Hematopoietic multipotent progenitor cell treated with erythropoietin and hydrocortisone succinate and interleukin-3 and kit ligand, for 6 days (in vitro differentiated cells): ENCODE measurements around the gene TBL1X.
"Not testable (repeated sequence)": the region's sequence is repeated elsewhere in the genome, so short reads cannot be mapped to it uniquely, and the experiment has no call there.

Experiments
- DNase-seq: peaks from one replicate; pipeline ENCODE4 v3.0.0-alpha.2; 2015

Gene TBL1X

DNA sequence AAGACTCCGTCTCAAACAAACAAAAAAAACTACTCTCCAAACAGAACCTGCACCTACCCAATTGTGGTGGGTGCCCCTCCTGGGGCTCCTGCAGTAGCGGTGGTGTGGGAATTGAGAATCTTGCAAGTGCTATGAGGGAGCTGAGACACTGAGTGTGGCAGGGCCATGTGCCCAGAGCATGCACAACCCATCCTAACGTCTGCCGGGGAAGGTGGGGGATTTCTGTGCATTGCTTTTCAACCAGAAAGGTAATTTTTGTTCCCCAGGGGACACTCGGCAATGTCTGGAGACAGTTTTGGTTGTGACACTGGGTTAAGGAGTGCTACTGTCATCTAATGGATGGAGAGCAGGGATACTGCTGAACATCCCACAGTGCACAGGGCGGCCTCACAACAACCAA is 35.7 kb downstream of the TBL1X start:
- DNase-seq: no peak

DNA sequence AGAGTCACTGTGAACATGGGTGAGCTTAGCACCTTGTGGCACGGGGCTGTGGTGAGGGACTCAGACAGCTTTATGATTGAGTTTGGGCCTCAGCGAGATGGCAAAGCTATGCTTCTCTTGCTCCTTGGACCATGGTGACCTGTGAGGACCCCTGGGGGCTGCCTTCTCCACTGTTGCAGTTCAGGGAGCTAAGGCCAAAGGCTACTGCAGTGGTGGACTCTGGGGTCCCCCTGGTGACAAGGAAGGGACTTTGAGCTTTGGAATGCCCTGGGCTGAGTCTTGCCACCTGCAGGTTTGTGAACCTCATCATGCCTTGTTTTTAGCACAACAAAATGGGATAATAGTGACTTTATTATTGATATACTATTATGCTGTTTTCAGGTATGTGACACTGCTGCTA is 36.5 kb downstream of the TBL1X start:
- no peak for DNase-seq

DNA sequence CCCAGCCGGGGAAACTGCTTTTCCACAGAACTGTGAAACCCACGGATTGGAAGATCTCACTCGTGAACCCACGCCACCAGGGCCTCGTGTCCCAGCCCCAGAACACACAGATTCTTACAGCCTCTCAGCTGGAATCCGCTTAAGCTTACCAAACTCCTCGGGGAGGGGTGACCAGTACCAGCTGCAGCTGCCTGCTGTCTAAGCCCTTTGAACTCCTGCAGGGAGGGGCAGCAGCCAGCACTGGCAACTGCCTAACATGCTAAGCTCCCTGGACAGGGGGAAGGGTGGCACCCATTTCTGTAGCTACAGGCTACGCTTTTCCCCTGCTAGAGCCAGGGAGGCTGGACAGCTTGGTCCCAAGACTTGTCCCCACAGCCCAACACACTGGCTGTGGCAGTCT is 38.4 kb downstream of the TBL1X start:
- DNase-seq: no peak

DNA sequence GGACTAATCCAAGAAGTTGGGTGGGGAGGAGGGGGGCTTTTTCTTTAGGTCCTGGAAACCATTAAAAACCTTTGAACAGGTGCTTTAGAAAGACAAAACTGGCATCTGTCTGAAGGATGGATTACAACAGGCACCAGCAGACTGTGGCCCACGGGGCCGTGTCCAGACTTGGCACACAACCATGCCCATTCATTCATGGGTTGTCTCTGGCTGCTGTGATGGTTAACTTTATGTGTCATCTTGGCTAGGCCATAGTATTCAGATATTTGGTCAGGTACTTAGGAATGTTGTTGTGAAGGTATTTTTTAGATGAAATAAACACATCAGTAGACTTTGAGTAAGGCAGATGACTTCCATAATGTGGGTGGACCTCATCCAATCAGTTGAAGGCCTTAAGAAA is 45.5 kb downstream of the TBL1X start:
- DNase-seq: no peak

DNA sequence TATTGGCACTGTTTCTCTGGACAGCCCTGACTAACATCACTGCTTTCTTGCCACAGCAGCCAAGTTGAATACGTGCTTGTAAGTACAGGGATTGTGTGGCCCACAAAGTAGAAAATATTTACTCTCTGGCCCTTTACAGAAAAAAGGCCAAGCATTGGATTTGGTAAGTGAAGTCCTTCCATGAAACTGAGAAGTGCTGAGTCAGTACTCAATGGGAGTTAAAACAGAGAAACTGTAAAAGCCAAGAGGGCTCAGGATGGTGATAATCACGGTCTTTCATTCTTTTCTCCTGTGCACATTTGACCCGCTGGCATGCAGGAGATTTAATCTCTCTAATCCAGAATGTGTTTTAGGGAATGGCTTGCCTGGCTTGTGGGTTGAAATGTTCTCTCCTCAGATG is 46.1 kb downstream of the TBL1X start:
- DNase-seq: no peak

DNA sequence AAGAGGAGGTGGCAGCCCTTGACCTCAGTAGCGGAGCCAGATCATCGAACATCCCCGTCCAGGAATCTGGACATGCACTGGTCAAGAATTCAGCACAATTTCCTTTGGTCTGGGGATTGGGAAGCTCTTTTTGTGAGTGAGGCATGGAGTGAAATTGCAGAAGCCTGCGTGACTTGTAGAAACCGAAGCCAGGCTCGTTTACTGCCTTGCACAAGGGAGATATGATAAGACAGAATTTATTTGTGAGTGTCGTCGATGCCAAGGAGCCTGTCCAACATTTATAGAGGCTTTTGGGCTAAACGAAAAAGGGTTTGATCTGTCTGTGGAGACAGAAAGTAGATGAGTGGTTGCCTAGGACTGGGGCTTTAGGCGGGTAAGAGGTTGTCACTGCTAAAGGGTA is 50.6 kb downstream of the TBL1X start:
- peak; percentile 48 for DNase-seq

DNA sequence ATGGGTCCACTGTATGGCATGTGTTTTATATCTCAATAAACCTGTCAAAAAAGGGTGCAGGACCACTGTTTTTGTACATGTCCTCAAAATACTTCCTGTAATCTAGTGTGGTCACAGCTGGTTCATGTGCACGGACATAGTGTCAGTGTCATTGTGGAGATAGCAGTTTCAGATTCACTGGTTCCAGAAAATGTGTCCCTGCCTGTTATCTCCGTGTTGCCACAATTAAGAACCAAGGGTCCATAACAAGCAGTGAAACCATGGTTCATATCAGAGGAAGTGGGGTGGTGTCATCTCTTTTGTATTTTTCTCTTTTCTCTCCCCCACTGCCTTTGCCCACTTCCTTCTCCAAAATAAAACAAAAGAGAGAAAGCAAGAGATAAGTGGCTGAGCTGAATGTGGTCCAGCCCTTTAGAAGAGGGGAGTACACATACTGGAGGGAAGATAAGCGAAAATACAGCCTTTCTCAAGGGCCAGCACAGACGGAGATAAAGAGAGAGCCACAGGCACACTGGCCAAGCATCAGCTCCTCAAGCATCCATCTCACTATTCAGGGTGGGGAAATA is 51.2 kb downstream of the TBL1X start:
- peak; percentile 91 for DNase-seq

DNA sequence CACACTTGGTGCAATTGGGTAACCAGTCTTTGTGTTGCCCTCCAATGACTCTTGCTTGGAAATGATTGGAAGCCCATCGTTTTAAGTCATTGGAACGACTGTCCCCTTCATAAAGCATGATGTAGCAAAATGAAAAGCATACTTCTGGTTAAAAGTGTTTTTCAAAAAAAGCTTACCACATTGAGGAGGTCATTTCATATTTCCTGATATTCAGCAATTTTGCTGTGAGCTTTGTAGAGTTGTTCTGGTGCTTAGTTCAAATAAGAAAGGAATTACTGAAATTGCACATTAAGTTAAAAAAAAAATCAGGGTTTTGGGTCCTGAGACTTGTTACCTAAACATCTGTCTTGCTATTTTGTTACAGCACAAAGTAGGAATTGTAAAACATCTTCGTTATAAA is 51.8 kb downstream of the TBL1X start:
- DNase-seq: no peak

DNA sequence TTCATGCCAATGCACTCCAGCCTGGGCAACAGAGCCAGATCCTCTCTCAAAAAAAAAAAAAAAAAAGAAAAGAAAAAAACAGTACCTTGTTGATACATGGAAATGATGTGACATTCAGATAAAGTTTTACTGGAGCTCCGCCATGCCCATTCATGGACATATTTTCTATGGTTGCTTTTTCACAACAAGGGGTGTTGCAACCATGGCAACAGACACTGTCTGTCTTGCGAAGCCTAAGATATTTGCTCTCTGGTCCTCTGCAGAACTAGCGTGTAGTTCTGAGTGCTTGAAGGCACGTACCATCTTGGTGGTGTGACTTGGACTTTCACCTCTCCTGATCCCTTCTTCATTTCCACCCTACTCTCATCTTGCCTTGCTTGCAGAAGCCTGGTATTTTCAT is 53.2 kb downstream of the TBL1X start:
- DNase-seq: no peak

DNA sequence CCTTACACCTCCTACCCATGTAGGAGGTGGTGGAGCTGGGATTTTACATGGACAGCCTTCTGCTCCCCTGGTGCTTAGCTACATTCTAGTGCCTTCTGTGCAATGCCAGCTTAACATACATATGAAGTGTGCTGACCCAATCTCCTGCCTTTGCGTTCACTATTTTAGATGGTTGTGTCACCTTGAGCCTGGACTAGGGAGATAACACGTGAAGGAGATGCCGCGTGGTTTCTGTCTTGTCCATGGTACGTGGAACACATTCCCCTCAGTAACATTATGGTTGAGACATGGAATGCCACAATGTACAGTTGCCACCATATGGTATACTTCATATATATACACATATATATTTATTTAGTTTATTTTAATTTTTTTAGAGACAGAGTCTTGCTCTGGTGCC is 54.0 kb downstream of the TBL1X start:
- no peak for DNase-seq

DNA sequence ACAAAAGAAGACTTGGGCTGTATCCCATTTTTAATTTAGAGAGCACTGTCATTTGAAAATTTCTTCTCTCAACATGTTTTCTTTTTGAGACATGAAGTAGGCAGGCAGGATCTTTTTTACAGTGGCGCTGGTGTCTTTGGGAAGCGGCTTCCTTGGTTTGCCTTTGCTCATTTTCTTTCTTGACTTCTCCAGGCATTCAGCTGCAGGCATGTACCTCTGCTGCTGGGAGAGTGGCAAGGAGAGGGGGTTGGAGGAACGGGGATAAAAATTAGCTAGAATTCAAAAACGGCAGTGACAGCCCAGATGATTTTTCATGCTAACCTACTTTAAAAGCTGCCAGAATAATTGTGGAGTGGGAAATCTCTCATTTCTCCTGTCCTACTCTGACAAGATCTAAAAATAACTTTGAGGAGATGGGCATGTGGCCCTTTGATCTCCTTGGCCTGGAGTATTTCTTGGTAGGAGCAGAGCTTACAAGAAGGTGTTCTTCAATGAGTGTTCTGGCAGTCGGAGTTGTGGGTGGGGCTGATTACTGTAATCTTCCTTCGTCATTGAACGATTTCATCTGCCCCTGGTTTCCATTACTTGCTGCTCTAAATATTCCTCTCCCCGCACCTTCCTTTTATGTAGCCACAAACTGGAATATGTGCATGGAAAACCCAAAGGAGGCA is 54.8 kb downstream of the TBL1X start:
- DNase-seq: peak; percentile 35

DNA sequence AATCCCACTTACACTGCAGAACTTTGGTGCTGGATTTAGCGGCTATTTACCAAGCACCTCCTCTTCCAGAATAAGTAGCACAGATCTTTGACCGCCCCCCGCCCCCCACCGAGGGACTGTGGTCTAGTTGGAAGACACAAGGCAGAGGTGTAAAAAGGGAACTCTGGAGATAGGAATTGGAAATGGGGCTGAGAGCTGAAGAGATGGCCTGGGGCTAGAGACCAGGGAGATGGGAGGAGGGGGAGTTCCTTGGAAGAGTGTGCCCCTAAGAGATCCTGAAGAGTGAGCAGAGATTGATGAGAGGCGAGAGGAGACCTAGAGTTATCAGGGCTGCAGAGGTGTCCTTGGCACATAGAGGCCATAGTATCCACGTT is 55.3 kb downstream of the TBL1X start:
- no peak for DNase-seq

DNA sequence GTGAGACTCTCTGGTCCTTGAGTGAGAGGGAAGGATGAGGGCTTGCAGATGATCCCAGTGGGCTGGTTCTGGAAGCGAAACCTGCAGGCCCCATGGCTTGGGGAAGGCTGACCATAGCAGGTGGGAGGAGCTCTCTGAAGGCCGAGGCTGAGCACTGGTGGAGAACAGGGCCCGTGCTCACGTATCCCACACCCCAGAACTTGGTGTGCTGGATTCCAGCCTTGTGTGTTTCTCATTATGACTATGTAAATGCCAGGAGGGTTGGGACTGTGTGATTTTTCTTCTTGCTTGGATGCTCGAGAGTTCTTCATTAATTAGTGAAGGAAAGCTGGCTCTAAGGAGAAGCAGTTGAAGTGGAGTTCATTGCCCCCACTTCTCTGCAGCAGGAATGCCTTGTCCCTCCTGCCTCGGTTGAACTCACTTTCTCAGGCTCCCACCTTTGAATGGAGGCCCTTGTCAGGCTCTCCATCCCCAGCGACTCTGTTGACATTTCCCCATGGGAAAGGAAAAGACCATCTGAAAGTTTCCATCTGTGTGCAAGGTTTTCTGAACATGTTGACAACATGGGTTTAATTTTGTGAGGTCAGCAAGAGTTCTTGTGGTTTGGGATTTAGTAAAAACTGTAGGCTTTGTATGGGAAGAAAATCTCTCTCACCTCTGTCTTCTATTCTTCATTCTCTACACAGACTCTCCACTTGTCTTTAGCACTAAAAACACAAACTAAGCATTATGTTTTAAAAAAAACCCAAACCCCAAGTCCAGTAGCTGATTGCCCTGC is 57.7 kb downstream of the TBL1X start:
- no peak for DNase-seq

DNA sequence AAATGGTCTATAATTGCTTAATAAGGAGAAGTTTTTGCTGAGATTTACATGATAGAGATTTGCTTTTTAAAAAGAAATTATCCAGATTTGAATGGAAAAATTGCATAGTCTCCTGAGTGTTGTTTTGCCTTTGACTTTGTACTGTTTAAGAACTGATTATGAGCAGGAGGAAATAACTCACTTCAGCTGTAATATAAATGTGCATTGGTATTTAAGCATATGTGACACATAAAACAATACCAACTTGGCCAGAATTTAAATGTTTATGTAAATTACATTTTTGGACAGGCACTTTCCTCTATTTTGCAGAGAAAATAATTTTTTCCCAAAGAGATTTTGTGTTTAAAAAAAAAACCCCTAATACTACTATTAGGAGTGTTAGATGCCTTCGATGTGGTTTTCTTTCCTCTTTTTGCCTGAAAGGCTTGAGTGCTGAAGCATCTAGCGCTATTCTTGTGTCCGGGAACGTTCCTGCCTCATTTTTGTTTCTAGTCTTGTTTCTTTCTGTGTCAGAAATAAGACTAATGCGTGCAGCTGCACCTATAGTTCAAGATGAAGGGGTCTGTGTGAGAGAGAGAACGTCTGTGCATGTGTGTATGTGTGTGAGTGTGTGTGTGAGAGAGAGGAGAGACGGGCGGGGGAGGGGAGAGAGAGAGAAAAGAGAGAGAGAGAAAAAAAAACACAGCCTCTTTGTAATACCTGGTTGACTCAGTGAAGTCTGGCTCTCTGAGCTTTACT is 60.8 kb downstream of the TBL1X start:
- no peak for DNase-seq

DNA sequence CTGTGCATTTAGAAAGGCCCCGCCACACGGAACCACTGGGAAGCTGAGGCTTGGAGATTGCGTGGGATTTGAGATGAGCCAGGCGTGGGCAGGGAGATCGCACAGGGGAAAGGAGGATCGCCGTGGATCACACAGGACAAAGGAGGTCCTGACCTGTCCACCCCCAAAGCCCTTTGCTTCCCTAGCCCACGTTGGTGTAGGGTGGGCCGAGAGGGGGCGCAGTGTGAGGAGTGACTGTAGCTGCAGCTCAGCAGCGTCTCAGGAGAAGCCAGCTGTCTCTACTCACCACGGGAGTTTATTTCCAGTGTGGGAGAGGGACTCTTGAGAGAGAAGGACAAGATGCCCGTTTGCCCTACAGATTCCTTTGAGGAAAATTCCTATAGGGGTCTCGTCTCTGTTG is 62.1 kb downstream of the TBL1X start:
- DNase-seq: no peak

DNA sequence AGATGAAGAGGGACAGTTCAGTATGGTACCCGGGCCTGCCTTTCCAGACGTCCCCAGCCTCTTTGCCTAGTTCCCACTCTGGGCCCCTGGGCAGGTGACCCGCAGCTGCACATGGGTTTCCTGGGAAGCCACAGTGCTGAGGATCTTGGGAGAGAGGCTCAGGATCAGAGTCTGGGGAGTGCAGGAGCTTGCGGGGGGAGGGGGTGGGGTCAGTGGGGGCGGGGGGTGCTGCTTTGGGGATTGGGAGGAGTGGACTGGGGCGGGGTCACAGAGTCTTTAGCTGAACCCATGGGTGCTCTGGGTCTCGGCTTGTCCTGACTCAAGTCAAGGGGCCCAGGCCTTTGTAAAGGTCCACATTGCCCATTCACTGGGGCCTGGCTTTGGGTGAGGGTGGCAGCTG is 63.6 kb downstream of the TBL1X start:
- no peak for DNase-seq

DNA sequence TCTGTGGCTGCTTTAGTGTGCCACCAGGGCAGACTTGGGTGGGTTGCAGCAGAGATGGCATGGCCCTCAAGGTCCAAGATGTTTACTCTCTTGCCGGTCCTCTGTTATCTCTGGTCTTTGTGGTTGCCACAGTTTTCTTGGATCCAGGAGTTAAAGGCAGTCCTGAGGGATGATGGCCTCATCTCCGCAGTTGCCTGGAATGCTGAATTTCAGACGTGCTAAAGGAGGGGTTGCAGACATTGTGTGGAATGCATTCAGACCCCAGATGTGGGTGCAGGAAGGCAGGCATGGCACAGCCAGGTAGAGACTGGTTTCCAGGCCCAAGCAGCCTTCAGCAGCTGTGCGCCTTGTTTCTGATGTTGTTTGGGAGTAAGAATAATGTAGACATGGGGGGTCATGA is 64.4 kb downstream of the TBL1X start:
- no peak for DNase-seq

DNA sequence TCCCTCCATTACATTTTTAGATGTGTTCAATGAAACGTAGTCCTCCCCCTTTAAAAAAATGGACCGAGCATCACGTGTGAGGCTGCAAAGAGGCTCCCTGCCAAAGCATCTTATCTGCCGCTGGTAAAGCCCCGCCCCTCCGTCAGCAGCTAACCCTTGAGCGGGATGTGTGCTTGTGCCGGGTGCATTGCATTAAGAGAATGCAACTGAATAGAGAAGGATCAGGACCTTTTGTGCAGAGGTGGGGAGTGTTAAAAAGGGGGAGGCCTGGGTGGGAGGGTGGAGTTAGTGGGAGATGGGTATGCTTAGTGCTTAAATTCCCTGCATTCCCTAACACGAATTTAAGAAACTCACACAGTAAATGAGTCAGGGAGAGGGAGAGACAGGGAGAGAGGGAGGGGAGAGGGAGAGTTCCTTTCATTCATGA is 66.0 kb downstream of the TBL1X start:
- DNase-seq: peak; percentile 94

DNA sequence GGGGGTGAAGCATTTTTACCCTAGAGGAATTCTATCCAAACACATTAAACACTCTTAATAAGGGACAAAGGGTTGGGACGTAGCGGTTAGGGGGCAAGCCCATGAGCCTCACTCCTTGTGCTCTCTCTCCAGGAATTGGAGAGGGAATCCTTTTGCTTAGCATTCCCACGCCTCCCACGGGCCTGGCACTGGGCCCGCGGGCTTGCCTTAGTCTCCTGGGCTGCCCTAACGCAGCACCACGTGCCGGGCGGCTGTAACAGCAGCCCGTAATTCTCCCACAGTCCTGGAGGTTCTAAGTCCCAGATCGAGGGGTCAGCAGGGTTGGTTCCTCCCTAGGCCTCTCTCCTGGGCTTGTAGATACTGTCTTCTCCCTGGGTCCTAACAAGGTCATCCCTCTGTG is 67.5 kb downstream of the TBL1X start:
- no peak for DNase-seq

DNA sequence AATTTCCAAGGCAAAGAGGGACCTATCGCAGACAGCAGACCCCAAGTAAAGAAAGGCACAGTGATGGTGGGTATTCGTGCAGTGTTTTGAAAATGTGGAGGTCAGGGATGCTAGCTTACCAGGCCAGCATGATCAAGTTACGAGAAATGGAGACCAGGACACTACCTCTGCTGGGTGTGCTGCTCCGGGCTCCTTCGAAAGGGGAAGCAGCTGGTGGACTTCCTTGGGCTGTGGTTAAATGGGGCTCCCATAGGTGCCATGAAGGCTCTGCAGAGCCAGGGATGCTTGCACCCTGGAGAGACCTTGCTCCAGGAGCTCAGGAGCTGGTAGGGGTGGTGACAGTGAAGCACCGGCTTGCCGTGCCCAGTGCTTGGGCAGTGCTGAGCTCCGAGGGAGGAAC is 68.8 kb downstream of the TBL1X start:
- no peak for DNase-seq

DNA sequence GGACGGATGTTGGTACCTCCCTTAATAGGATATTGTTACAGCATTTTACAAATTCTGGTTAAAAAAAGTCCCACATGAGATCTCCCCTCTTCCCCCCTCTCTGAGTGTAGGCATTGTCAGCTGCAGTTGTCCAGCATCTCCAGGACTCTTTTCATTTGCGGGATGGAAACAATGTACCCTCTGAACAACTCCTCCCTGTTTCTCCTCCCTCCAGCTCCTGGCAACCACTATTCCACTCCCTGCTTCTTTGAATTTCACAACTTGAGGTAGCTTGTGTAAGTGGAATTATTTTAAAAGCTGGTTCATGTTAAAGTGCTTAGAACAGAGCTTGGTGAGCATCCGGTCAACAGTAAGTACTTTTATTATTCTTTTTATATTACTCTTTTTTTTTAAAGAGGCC is 69.8 kb downstream of the TBL1X start:
- DNase-seq: no peak

DNA sequence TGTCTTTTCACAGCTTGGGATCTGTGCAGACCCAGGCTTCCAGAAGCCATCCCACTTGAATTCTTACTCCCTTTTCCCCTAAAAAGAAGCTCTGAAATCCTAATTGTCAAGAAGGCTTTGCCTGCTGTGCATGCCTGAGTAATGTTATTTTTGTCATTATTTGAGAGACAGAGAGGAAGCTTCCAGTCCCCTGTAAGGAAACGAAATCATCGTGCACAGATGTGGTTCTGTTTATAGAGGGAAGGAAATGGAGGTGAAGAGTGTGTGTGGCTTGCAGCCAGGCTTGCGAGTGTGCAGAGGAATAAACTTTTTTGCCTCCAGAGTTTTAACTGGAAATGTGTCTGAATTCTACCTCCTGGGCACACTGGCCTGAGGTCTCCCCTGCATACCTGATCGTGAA is 70.2 kb downstream of the TBL1X start:
- no peak for DNase-seq

DNA sequence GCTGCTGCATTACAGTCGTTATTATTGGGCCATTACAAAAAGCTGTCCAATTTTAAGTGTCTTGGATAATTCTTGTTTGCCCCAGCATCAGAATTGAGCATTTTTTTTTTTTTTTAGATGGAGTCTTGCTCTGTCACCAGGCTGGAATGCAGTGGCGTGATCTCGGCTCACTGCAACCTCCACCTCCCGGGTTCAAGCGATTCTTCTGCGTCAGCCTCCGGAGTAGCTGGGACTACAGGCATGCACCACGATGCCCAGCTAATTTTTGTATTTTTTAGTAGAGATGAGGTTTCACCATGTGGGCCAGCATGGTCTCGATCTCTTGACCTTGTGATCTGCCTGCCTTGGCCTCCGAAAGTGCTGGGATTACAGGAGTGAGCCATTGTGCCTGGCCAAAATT is 71.3 kb downstream of the TBL1X start:
- not testable (repeated sequence) for DNase-seq

DNA sequence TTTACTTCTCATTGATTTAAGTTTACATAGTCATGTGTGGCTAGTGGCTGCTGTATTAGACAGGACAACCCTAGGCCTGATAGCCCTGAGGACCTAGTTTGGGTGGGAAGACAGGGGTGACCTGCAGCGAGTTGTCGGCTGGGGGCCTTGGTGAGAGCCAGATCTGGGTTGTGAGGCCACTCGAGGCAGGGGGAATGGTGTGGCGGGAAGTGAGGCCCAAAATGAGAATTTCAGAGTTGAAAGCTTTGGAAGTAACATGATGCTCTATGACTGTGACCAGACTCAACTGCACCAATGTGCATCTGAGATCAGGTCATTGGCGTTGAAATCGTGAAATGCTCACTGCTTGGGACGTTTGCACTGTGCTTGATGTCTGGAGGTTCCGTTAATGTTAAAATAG is 72.9 kb downstream of the TBL1X start:
- DNase-seq: no peak
